Astrocyte (in vitro differentiated cells and primary cell): ENCODE results near the gene ENDOV.

Source experiments
- CTCF ChIP-seq: IDR thresholded peaks from 2 replicates; pipeline ENCODE4 v1.5.1; 2011; ENCODE audit warnings: low read depth, mild to moderate bottlenecking, inconsistent platforms, low read length, moderate library complexity; ENCODE audit not compliant: insufficient read depth
- EZH2 ChIP-seq: IDR thresholded peaks from 2 replicates; pipeline ENCODE4 v1.6.1; 2012; ENCODE audit warnings: mild to moderate bottlenecking, low read length, inconsistent platforms; ENCODE audit not compliant: insufficient read depth

DNA sequence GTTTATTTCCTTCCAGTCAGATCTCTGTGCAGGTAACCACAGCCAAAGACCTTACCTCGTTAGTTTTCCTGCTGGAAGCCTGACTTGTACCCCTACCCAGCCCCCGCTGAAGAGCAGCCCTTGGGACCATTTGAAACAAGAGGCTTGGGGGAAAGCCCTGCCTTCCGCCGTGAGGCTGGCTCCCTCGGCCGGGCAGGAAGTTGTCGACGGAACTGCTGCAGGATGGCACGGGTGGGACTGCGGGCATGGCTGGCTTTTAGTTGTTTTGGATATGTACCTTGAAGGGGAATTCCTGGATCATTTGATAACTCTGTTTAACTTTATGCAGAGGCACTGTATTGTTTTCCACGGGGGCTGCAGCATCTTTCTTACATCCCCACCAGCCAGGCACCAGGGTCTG lies 49.0 kb upstream of the ENDOV start:
- no peak for TF ChIP-seq CTCF
- no peak for TF ChIP-seq EZH2
